Left ventricle myocardium inferior (tissue), 1 donor: Measurements from ENCODE around the gene CCDC92. TPM values are rescaled to one million over a fixed set of nuclear protein-coding genes. Genes with fewer than 3 reads are reported as not detected.

Experiments used
- DNase-seq: peaks from one replicate; pipeline ENCODE4 v3.0.0-alpha.2; 2020
- H3K27ac ChIP-seq: fragments of 200-600 bp; replicated peaks from 2 replicates; pipeline ENCODE4 v1.8.0; 2021
- H3K27me3 ChIP-seq: fragments of 200-600 bp; 2 replicates; pipeline ENCODE4 v1.8.0; 2021; ENCODE audit warnings: low read depth
- H3K36me3 ChIP-seq: fragments of 200-600 bp; 2 replicates; pipeline ENCODE4 v1.8.0; 2021
- H3K4me1 ChIP-seq: fragments of 200-600 bp; 2 replicates; pipeline ENCODE4 v1.8.0; 2021
- H3K4me3 ChIP-seq: fragments of 200-600 bp; 2 replicates; pipeline ENCODE4 v1.8.0; 2021; ENCODE audit warnings: mild to moderate bottlenecking, moderate library complexity
- H3K9me3 ChIP-seq: fragments of 200-600 bp; replicated peaks from 2 replicates; pipeline ENCODE4 v1.8.0; 2021
- intact Hi-C: fragments of 100-400 bp; cut with micrococcal nuclease; formaldehyde crosslinking; loops from one replicate; pipeline ENCODE4 v1.11.0; 2022
- total RNA-seq: library from RNA; stranded (reverse); fragmentation: NEBNext Ultra II Directional; extraction: Animal tissue kit (Norgen Biotek cat#: 25700); gene quantifications from one replicate; pipeline ENCODE4 v1.2.1, GENCODE V29; 2021
- TF ChIP-seq, protein P1 (sequence below): fragments of 200-600 bp; IDR thresholded peaks from 2 replicates; pipeline ENCODE4 v1.8.0; 2021; ENCODE audit warnings: antibody characterized with exemption, mild to moderate bottlenecking, borderline replicate concordance
- donor health status: DM: no; HTN: yes; CAD: no; lungs with severe emphysema.

The CCDC92 gene
- total RNA-seq, 1 donor from 2014 or later = 57.2 TPM

- H3K27ac ChIP-seq = peak overlapping the region; percentile 33
- H3K27me3 ChIP-seq = peaks cover 36% of the 10 kb centered on the region
- intact Hi-C loops = no loop called here
- DNase-seq = no peak
- H3K36me3 ChIP-seq = no peaks in the 10 kb centered on the region
- TF ChIP-seq, protein P1, sequence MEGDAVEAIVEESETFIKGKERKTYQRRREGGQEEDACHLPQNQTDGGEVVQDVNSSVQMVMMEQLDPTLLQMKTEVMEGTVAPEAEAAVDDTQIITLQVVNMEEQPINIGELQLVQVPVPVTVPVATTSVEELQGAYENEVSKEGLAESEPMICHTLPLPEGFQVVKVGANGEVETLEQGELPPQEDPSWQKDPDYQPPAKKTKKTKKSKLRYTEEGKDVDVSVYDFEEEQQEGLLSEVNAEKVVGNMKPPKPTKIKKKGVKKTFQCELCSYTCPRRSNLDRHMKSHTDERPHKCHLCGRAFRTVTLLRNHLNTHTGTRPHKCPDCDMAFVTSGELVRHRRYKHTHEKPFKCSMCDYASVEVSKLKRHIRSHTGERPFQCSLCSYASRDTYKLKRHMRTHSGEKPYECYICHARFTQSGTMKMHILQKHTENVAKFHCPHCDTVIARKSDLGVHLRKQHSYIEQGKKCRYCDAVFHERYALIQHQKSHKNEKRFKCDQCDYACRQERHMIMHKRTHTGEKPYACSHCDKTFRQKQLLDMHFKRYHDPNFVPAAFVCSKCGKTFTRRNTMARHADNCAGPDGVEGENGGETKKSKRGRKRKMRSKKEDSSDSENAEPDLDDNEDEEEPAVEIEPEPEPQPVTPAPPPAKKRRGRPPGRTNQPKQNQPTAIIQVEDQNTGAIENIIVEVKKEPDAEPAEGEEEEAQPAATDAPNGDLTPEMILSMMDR = no peak
- H3K4me3 ChIP-seq = no peak overlapping the region
- H3K9me3 ChIP-seq = no peaks in the 10 kb centered on the region
- H3K4me1 ChIP-seq = no peaks in the 10 kb centered on the region
These were observed 44.3 kb downstream of the CCDC92 start for GRCh38 chr12:123928274-123928865.

- Histone ChIP-seq H3K36me3 (no peaks in the 10 kb centered on the region), H3K9me3 (no peaks in the 10 kb centered on the region), H3K4me1 (no peaks in the 10 kb centered on the region), H3K4me3 (no peak overlapping the region), H3K27me3 (peaks cover 46% of the 10 kb centered on the region), H3K27ac (no peak overlapping the region)
- no peak for DNase-seq
- TF ChIP-seq, protein P1 = no peak
- intact Hi-C loops = no loop called here
These were observed 48.1 kb downstream of the CCDC92 start for GRCh38 chr12:123924539-123924938.

DNA sequence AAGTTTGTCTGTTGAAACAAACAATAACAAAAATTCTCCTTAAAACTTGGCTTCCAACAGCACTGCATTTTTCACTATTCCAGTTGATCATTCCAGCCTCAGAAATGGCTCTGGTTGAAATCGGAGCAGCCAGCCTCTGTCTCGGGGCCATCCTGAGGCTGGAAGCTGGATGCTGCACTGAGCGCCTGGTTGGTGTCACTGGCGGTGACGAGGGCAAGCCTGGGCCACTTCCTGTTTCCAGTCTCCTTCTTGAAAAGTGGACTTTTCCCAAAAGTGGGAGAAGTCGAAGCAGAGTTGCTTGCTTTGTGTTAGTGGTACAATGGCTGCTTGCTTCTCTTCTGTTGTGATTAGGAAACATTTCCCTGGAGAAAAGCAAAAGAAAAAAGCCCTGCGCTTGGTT, 48.7 kb downstream of the CCDC92 start:
- Histone ChIP-seq H3K27me3 (peaks cover 46% of the 10 kb centered on the region), H3K27ac (no peak overlapping the region), H3K36me3 (no peaks in the 10 kb centered on the region), H3K4me3 (no peak overlapping the region), H3K4me1 (no peaks in the 10 kb centered on the region), H3K9me3 (no peaks in the 10 kb centered on the region)
- DNase-seq = no peak
- intact Hi-C loops = no loop called here
- TF ChIP-seq, protein P1 = no peak

GRCh38 chr12:123923038-123923437, 49.6 kb downstream of the CCDC92 start:
- intact Hi-C loops = no loop called here
- no peak overlapping the region for H3K27ac ChIP-seq
- TF ChIP-seq, protein P1 = no peak
- H3K36me3 ChIP-seq = no peaks in the 10 kb centered on the region
- H3K4me3 ChIP-seq = no peak overlapping the region
- H3K4me1 ChIP-seq = no peaks in the 10 kb centered on the region
- no peaks in the 10 kb centered on the region for H3K9me3 ChIP-seq
- peaks cover 49% of the 10 kb centered on the region for H3K27me3 ChIP-seq
- DNase-seq = no peak

- no peak for DNase-seq
- intact Hi-C loops = no loop called here
- Histone ChIP-seq H3K9me3 (no peaks in the 10 kb centered on the region), H3K27me3 (peaks cover 48% of the 10 kb centered on the region), H3K27ac (no peak overlapping the region), H3K4me1 (no peaks in the 10 kb centered on the region), H3K36me3 (no peaks in the 10 kb centered on the region), H3K4me3 (no peak overlapping the region)
- TF ChIP-seq, protein P1 = no peak
These were observed 52.7 kb downstream of the CCDC92 start for GRCh38 chr12:123919980-123920360.
